OCI-LY1 (cell line): ENCODE results near the gene ANKRD53.

Experiments used
- CTCF ChIP-seq: fragments of 200-600 bp; sonication (generic), shearing (Covaris generic); IDR thresholded peaks from 2 replicates; pipeline ENCODE4 v1.5.1; 2017; ENCODE audit warnings: mild to moderate bottlenecking, antibody characterized with exemption, low read length, moderate library complexity, mixed read lengths
- EZH2 ChIP-seq: fragments of 200-600 bp; sonication (generic), shearing (Covaris generic); IDR thresholded peaks from 2 replicates; pipeline ENCODE4 v1.8.0; 2017; ENCODE audit warnings: borderline replicate concordance, mixed run types, mild to moderate bottlenecking, antibody characterized with exemption, low read length, moderate library complexity, mixed read lengths

GRCh38 chr2:70934981-70935380 lies 43.4 kb upstream of the ANKRD53 start:
- TF ChIP-seq CTCF (no peak), EZH2 (no peak)
